ENCODE results near the gene MPIG6B.

GRCh38 chr6:31718265-31718664 is 4.9 kb upstream of the MPIG6B start:
- TF ChIP-seq CTCF (IDR thresholded peaks at IDR 0.05; ENCODE audit: low read length) (no peak), EZH2 (optimal IDR thresholded peaks at IDR 0.05; ENCODE audit: low read depth, low read length) (no peak)

Data from MM.1S (cell line).